ENCODE results near the gene KIAA1549. TPM values are rescaled to one million over a fixed set of nuclear protein-coding genes. Genes with fewer than 3 reads are reported as not detected.
"Not testable (repeated sequence)": the region's sequence is repeated elsewhere in the genome, so short reads cannot be mapped to it uniquely, and the experiment has no call there.

The KIAA1549 gene
- total and polyA plus RNA-seq, 9 of the 15 experiments (the other 6 are each of a cell fraction or from before 2014, with no cell fraction given) = 0.01 to 0.29 (median 0.07) TPM

DNA sequence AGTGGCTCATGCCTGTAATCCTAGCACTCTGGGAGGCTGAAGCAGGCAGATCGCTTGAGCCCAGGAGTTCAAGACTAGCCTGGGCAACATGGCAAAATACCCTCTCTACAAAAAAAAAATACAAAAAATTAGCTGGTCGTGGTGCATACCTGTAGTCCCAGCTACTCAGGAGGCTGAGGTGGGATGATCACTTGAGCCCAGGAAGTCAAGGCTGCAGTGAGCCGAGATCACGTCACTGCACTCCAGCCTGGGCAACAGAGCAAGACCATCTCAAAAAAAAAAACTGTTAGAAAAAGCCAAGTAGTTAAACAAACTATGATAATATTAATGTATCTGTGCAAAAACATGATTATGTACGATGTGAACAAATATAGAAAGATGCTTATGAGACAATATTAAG lies 44.7 kb upstream of the KIAA1549 start:
- H3K4me1 ChIP-seq (replicated peaks in 1 of 2; ENCODE audit: control insufficient read depth in 2 of 2, insufficient read depth in 2 of 2, low read length in 2 of 2); H3K9me3 ChIP-seq (replicated peaks; ENCODE audit: control insufficient read depth, insufficient read depth, low read depth, low read length); H3K27me3 ChIP-seq (ENCODE audit: control insufficient read depth in 2 of 2, insufficient read depth in 2 of 2, low read length in 2 of 2); H3K4me2 ChIP-seq (ENCODE audit: insufficient read depth, low read length); intact Hi-C loops (cut with micrococcal nuclease); H3K4me3 ChIP-seq; H3K9me1 ChIP-seq (ENCODE audit: control insufficient read depth, insufficient read depth, low read length); DNase-seq (ENCODE audit: extremely low read depth in 1 of 4, low spot score in 3 of 4); H3K79me2 ChIP-seq (ENCODE audit: control insufficient read depth, insufficient read depth, low read length); CTCF ChIA-PET (ENCODE audit: low intra/inter-chr PET ratio); FAIRE-seq; in situ Hi-C loops (cut with MboI); ATAC-seq; H3K36me3 ChIP-seq (ENCODE audit: control insufficient read depth, insufficient read depth, low read length); H4K20me1 ChIP-seq (replicated peaks; ENCODE audit: control insufficient read depth, insufficient read depth, low read length); BruUV-seq (replicated peaks); H3K27ac ChIP-seq (ENCODE audit: extremely low read depth, low read depth, low read length); H2AFZ ChIP-seq (ENCODE audit: low read depth, low read length); H3K9ac ChIP-seq (ENCODE audit: insufficient read depth in 1 of 2, low read depth in 2 of 2, low read length in 2 of 2): not testable (repeated sequence)
- TF ChIP-seq ZNF316 (IDR thresholded peaks at IDR 0.05) = peak; percentile 79
- 11% methylated on average over 5 of the region's 5 CpGs for WGBS (ENCODE audit: insufficient coverage, low coverage, missing lambda C conversion rate)
- POLR2A ChIA-PET = interaction anchor here (0.5 to 0.7 kb wide), 3 partner anchors 8 to 409 kb away, joined by 3 read pairs; no protein-coding TSS in a partner anchor

DNA sequence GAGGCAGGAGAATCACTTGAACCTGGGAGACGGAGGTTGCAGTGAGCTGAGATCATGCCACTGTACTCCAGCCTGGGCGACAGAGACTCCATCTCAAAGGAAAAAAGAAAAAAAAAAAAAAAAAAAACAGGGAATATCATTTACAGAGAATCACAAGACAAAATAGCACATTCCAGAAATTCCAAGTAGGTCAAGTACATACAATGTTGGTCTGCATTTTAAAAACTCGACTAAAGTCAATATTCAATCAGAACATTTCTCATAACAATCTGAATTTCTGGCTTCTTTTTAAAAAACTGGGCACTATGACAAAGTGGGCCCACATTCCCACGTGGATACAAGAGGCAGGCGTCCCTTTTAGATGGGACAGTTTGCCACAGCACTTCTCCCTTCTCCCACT lies 41.9 kb upstream of the KIAA1549 start:
- Histone ChIP-seq H3K9ac (ENCODE audit: insufficient read depth in 1 of 2, low read depth in 2 of 2, low read length in 2 of 2) (no peak overlapping the region), H3K27me3 (ENCODE audit: control insufficient read depth in 2 of 2, insufficient read depth in 2 of 2, low read length in 2 of 2) (no peaks in the 10 kb centered on the region; a peak in 1 of 5 replicates), H3K9me1 (ENCODE audit: control insufficient read depth, insufficient read depth, low read length) (no peaks in the 10 kb centered on the region), H4K20me1 (replicated peaks; ENCODE audit: control insufficient read depth, insufficient read depth, low read length) (no peaks in the 10 kb centered on the region), H3K27ac (ENCODE audit: extremely low read depth, low read depth, low read length) (no peak overlapping the region), H3K4me2 (ENCODE audit: insufficient read depth, low read length) (no peak overlapping the region), H3K4me3 (no peak overlapping the region), H3K4me1 (replicated peaks in 1 of 2; ENCODE audit: control insufficient read depth in 2 of 2, insufficient read depth in 2 of 2, low read length in 2 of 2) (no peaks in the 10 kb centered on the region), H3K36me3 (ENCODE audit: control insufficient read depth, insufficient read depth, low read length) (no peaks in the 10 kb centered on the region), H3K9me3 (replicated peaks; ENCODE audit: control insufficient read depth, insufficient read depth, low read depth, low read length) (no peaks in the 10 kb centered on the region), H2AFZ (ENCODE audit: low read depth, low read length) (no peak overlapping the region), H3K79me2 (ENCODE audit: control insufficient read depth, insufficient read depth, low read length) (no peaks in the 10 kb centered on the region)
- BruUV-seq (replicated peaks) = no TSS peak
- ChIA-PET CTCF (ENCODE audit: low intra/inter-chr PET ratio) (no interaction called here), POLR2A (interaction anchor here (1.2 kb wide), 1 partner anchor 21 kb away, joined by 4 read pairs; no protein-coding TSS in a partner anchor)
- in situ Hi-C loops (cut with MboI) = no loop called here
- DNase-seq (ENCODE audit: extremely low read depth in 1 of 4, low spot score in 3 of 4) (no peak), ATAC-seq (no peak), FAIRE-seq (no peak)
- intact Hi-C loops (cut with micrococcal nuclease) = no loop called here
- 24% methylated on average over 4 of the region's 5 CpGs for WGBS (ENCODE audit: insufficient coverage, low coverage, missing lambda C conversion rate)
- TF ChIP-seq, protein P1, sequence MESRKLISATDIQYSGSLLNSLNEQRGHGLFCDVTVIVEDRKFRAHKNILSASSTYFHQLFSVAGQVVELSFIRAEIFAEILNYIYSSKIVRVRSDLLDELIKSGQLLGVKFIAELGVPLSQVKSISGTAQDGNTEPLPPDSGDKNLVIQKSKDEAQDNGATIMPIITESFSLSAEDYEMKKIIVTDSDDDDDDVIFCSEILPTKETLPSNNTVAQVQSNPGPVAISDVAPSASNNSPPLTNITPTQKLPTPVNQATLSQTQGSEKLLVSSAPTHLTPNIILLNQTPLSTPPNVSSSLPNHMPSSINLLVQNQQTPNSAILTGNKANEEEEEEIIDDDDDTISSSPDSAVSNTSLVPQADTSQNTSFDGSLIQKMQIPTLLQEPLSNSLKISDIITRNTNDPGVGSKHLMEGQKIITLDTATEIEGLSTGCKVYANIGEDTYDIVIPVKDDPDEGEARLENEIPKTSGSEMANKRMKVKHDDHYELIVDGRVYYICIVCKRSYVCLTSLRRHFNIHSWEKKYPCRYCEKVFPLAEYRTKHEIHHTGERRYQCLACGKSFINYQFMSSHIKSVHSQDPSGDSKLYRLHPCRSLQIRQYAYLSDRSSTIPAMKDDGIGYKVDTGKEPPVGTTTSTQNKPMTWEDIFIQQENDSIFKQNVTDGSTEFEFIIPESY (CRISPR knock-in tag; IDR thresholded peaks at IDR 0.05) = no peak
- TF ChIP-seq SMARCB1 (IDR thresholded peaks at IDR 0.05; ENCODE audit: insufficient read length, low read depth) (no peak), RAD21 (CRISPR knock-in tag; conservative IDR thresholded peaks at IDR 0.05 in 1 of 2, IDR thresholded peaks at IDR 0.05 in 1 of 2) (no peak), PRMT5 (CRISPR knock-in tag; IDR thresholded peaks at IDR 0.05) (no peak), KDM5B (IDR thresholded peaks at IDR 0.05; ENCODE audit: insufficient replicate concordance, low read depth, low read length) (no peak), CC2D1A (IDR thresholded peaks at IDR 0.05) (no peak), CBX2 (IDR thresholded peaks at IDR 0.05; ENCODE audit: insufficient read depth, low read length, poor library complexity, severe bottlenecking) (no peak), CTBP1 (IDR thresholded peaks at IDR 0.05; ENCODE audit: borderline replicate concordance) (no peak), KLF13 (tag; IDR thresholded peaks at IDR 0.05; ENCODE audit: borderline replicate concordance, low read depth) (no peak), ERF (CRISPR knock-in tag; IDR thresholded peaks at IDR 0.05) (no peak), CBX8 (IDR thresholded peaks at IDR 0.05; ENCODE audit: borderline replicate concordance, extremely low read depth, low read depth, low read length, poor library complexity, severe bottlenecking) (no peak)
